GM18499 (cell line): ENCODE measurements around the gene CHST13.
"Not testable (repeated sequence)": the region's sequence is repeated elsewhere in the genome, so short reads cannot be mapped to it uniquely, and the experiment has no call there.

Experiments used
- ATAC-seq: cut with Tn5 transposase; IDR thresholded peaks from one replicate; pipeline ENCODE4 v1.9.1; 2021; ENCODE audit warnings: moderate number of reproducible peaks; ENCODE audit not compliant: insufficient read depth, unreplicated experiment

The CHST13 gene

GRCh38 chr3:126573492-126574117 lies 49.6 kb downstream of the CHST13 start:
- no peak for ATAC-seq

- no peak for ATAC-seq
These were observed 53.3 kb downstream of the CHST13 start for GRCh38 chr3:126577261-126577660.

GRCh38 chr3:126578702-126579101 lies 54.7 kb downstream of the CHST13 start:
- no peak for ATAC-seq

GRCh38 chr3:126580746-126581145 lies 56.8 kb downstream of the CHST13 start:
- no peak for ATAC-seq

GRCh38 chr3:126581569-126581968 lies 57.6 kb downstream of the CHST13 start:
- no peak for ATAC-seq

- ATAC-seq: no peak
These were observed 58.4 kb downstream of the CHST13 start for GRCh38 chr3:126582311-126582710.

GRCh38 chr3:126591515-126591914 lies 67.6 kb downstream of the CHST13 start:
- not testable (repeated sequence) for ATAC-seq
